ENCODE measurements around the gene ABHD1. TPM values are rescaled to one million over a fixed set of nuclear protein-coding genes. Genes with fewer than 3 reads are reported as not detected.

The ABHD1 gene
- total and polyA plus RNA-seq, 4 donors: 0.77 to 2.9 (median 1.6) TPM

GRCh38 chr2:27086724-27087593, 36.7 kb upstream of the ABHD1 start, which contains the start of gene KHK:
TSS of gene KHK (plus strand) at chr2:27086772. CDS start at chr2:27087260, 488 bp downstream.
- Histone ChIP-seq H3K27me3 (ENCODE audit: control insufficient read depth, insufficient read depth, low read length) (no peaks in the 10 kb centered on the region), H3K36me3 (ENCODE audit: control insufficient read depth, insufficient read depth, low read length) (peaks cover 19% of the 10 kb centered on the region), H3K27ac (ENCODE audit: low read depth, low read length) (peak within 1 kb of the TSS; percentile 86), H3K4me1 (ENCODE audit: control insufficient read depth, insufficient read depth, low read length) (peaks cover 32% of the 10 kb centered on the region), H3K9me3 (ENCODE audit: control insufficient read depth, insufficient read depth, low read length) (no peaks in the 10 kb centered on the region), H3K4me3 (ENCODE audit: low read depth, low read length) (peak within 1 kb of the TSS; percentile 61)
- no peak for DNase-seq (ENCODE audit: low read depth in 4 of 6, low spot score in 6 of 6)
- 3% methylated on average over 53 of the region's 54 CpGs for WGBS (ENCODE audit: insufficient coverage)

- Histone ChIP-seq H3K4me3 (ENCODE audit: low read depth, low read length) (no peak overlapping the region), H3K27ac (ENCODE audit: low read depth, low read length) (no peak overlapping the region), H3K9me3 (ENCODE audit: control insufficient read depth, insufficient read depth, low read length) (no peaks in the 10 kb centered on the region), H3K27me3 (ENCODE audit: control insufficient read depth, insufficient read depth, low read length) (no peaks in the 10 kb centered on the region), H3K4me1 (ENCODE audit: control insufficient read depth, insufficient read depth, low read length) (peaks cover 31% of the 10 kb centered on the region), H3K36me3 (ENCODE audit: control insufficient read depth, insufficient read depth, low read length) (peaks cover 16% of the 10 kb centered on the region)
- 87% methylated on average over 3 of the region's 5 CpGs for WGBS (ENCODE audit: insufficient coverage)
- no peak for DNase-seq (ENCODE audit: low read depth in 4 of 6, low spot score in 6 of 6)
These were observed 35.7 kb upstream of the ABHD1 start for GRCh38 chr2:27087823-27088410.

- no peaks in the 10 kb centered on the region for H3K27me3 ChIP-seq (ENCODE audit: control insufficient read depth, insufficient read depth, low read length)
- peaks cover 31% of the 10 kb centered on the region for H3K4me1 ChIP-seq (ENCODE audit: control insufficient read depth, insufficient read depth, low read length)
- H3K9me3 ChIP-seq (ENCODE audit: control insufficient read depth, insufficient read depth, low read length): no peaks in the 10 kb centered on the region
- H3K27ac ChIP-seq (ENCODE audit: low read depth, low read length): no peak overlapping the region
- 84% methylated on average over 5 of the region's 6 CpGs for WGBS (ENCODE audit: insufficient coverage)
- no peak overlapping the region for H3K4me3 ChIP-seq (ENCODE audit: low read depth, low read length)
- DNase-seq (ENCODE audit: low read depth in 4 of 6, low spot score in 6 of 6): no peak
- H3K36me3 ChIP-seq (ENCODE audit: control insufficient read depth, insufficient read depth, low read length): peaks cover 10% of the 10 kb centered on the region
These were observed 35.0 kb upstream of the ABHD1 start for GRCh38 chr2:27088634-27089033.

GRCh38 chr2:27089111-27089954, 34.3 kb upstream of the ABHD1 start:
- H3K9me3 ChIP-seq (ENCODE audit: control insufficient read depth, insufficient read depth, low read length): no peaks in the 10 kb centered on the region
- 91% methylated on average over 12 of the region's 14 CpGs for WGBS (ENCODE audit: insufficient coverage)
- H3K27ac ChIP-seq (ENCODE audit: low read depth, low read length): no peak overlapping the region
- no peak for DNase-seq (ENCODE audit: low read depth in 4 of 6, low spot score in 6 of 6)
- H3K4me3 ChIP-seq (ENCODE audit: low read depth, low read length): no peak overlapping the region
- no peaks in the 10 kb centered on the region for H3K27me3 ChIP-seq (ENCODE audit: control insufficient read depth, insufficient read depth, low read length)
- peaks cover 31% of the 10 kb centered on the region for H3K4me1 ChIP-seq (ENCODE audit: control insufficient read depth, insufficient read depth, low read length)
- H3K36me3 ChIP-seq (ENCODE audit: control insufficient read depth, insufficient read depth, low read length): peaks cover 8% of the 10 kb centered on the region

GRCh38 chr2:27091746-27092695, 31.6 kb upstream of the ABHD1 start:
- no peak for DNase-seq (ENCODE audit: low read depth in 4 of 6, low spot score in 6 of 6)
- H3K4me3 ChIP-seq (ENCODE audit: low read depth, low read length): no peak overlapping the region
- H3K27ac ChIP-seq (ENCODE audit: low read depth, low read length): no peak overlapping the region
- H3K9me3 ChIP-seq (ENCODE audit: control insufficient read depth, insufficient read depth, low read length): no peaks in the 10 kb centered on the region
- H3K4me1 ChIP-seq (ENCODE audit: control insufficient read depth, insufficient read depth, low read length): peaks cover 30% of the 10 kb centered on the region
- no peaks in the 10 kb centered on the region for H3K27me3 ChIP-seq (ENCODE audit: control insufficient read depth, insufficient read depth, low read length)
- 74% methylated on average over 25 of the region's 25 CpGs for WGBS (ENCODE audit: insufficient coverage)
- peaks cover 13% of the 10 kb centered on the region for H3K36me3 ChIP-seq (ENCODE audit: control insufficient read depth, insufficient read depth, low read length)

- Histone ChIP-seq H3K27me3 (ENCODE audit: control insufficient read depth, insufficient read depth, low read length) (no peaks in the 10 kb centered on the region), H3K4me3 (ENCODE audit: low read depth, low read length) (no peak overlapping the region), H3K27ac (ENCODE audit: low read depth, low read length) (no peak overlapping the region), H3K9me3 (ENCODE audit: control insufficient read depth, insufficient read depth, low read length) (no peaks in the 10 kb centered on the region), H3K4me1 (ENCODE audit: control insufficient read depth, insufficient read depth, low read length) (peaks cover 26% of the 10 kb centered on the region), H3K36me3 (ENCODE audit: control insufficient read depth, insufficient read depth, low read length) (peaks cover 17% of the 10 kb centered on the region)
- WGBS (ENCODE audit: insufficient coverage): 76% methylated on average over 10 of the region's 10 CpGs
- no peak for DNase-seq (ENCODE audit: low read depth in 4 of 6, low spot score in 6 of 6)
These were observed 30.8 kb upstream of the ABHD1 start for GRCh38 chr2:27092696-27093429.

- peaks cover 17% of the 10 kb centered on the region for H3K36me3 ChIP-seq (ENCODE audit: control insufficient read depth, insufficient read depth, low read length)
These were observed 29.9 kb upstream of the ABHD1 start for GRCh38 chr2:27093430-27094352.

More at GRCh38 chr2:27093430-27094352, 29.9 kb upstream of the ABHD1 start:
- Histone ChIP-seq H3K27ac (ENCODE audit: low read depth, low read length) (no peak overlapping the region), H3K9me3 (ENCODE audit: control insufficient read depth, insufficient read depth, low read length) (no peaks in the 10 kb centered on the region), H3K4me3 (ENCODE audit: low read depth, low read length) (no peak overlapping the region), H3K27me3 (ENCODE audit: control insufficient read depth, insufficient read depth, low read length) (no peaks in the 10 kb centered on the region), H3K4me1 (ENCODE audit: control insufficient read depth, insufficient read depth, low read length) (peaks cover 26% of the 10 kb centered on the region)
- 83% methylated on average over 4 of the region's 6 CpGs for WGBS (ENCODE audit: insufficient coverage)
- DNase-seq (ENCODE audit: low read depth in 4 of 6, low spot score in 6 of 6): no peak

All from spinal cord (tissue), 10 donors.